HG03095 (cell line): ENCODE data around the gene SRGAP2B.
A peak's percentile ranks its signal among the peaks of the same experiment; 100 is the strongest.
"Not testable (repeated sequence)": the region's sequence is repeated elsewhere in the genome, so short reads cannot be mapped to it uniquely, and the experiment has no call there.

Experiments
- ATAC-seq: cut with Tn5 transposase; IDR thresholded peaks from one replicate; pipeline ENCODE4 v1.9.1; 2021; ENCODE audit warnings: moderate library complexity; ENCODE audit not compliant: unreplicated experiment

The SRGAP2B gene

DNA sequence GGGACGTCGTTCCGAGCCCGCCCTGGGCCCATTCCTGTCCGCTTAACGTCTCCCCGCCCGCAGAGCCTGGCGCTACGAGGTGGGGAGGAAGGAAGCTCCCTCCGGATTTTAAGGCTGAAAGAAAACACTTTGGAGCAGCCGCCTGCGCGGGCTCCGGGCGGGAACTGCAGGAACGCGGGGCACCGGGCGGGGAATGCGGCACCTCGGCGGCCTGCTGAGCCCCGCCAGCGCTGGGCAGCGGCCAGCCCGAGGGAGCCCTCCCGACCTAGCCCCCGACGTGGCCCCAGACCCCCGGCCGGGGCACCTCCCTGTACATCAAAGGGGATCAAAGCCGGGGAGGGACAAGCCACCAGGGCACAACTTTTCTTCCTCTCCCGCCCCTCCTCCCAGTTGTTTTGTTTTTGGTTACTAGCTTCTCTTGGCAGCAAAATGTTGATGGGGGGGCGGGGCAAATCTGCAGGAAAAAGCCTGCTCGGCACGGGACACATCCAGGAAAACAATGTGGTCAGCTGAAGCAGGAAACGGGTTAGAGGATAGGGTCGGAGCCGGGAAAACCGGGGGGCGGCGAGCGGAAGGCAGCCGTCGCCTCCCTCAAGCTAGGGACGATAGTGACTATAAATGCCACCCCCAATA lies 1.5 kb downstream of the SRGAP2B start:
- ATAC-seq = not testable (repeated sequence)

GRCh38 chr1:145082483-145083255 lies 12.5 kb downstream of the SRGAP2B start:
- ATAC-seq = not testable (repeated sequence)

- not testable (repeated sequence) for ATAC-seq
Observed at GRCh38 chr1:145080193-145080592, 14.9 kb downstream of the SRGAP2B start.

GRCh38 chr1:145079737-145080136 lies 15.4 kb downstream of the SRGAP2B start:
- not testable (repeated sequence) for ATAC-seq

DNA sequence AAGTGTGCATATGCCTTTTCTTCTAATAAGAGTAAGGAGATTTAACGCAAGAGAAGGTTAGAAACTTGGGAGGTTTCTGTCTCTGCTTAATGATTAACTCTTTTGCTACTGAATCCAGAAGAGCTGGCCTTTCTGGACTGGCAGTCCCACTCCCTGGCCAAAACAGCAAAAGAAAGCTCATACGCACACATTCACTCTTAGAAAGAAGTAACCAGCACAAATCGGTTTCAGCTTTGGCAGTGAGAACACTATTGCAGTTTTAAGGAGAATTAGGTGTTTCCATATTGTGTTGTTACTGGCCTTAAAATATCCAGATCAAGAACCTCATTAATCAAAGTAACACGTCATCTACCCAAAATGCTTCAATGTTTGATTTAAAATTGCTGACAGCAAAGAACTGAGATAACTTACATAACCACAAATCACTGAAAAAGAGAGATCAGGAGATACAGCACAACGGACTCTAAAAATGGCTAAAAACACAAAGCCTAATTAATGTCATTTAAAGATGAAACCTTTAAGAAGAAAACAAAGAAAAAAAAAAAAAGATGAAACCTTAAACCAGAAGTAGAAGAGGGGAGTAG lies 16.2 kb downstream of the SRGAP2B start:
- not testable (repeated sequence) for ATAC-seq

- ATAC-seq = not testable (repeated sequence)
Observed at GRCh38 chr1:145077872-145078786, 17.0 kb downstream of the SRGAP2B start.

- ATAC-seq = not testable (repeated sequence)
Observed at GRCh38 chr1:145076877-145077276, 18.3 kb downstream of the SRGAP2B start.

DNA sequence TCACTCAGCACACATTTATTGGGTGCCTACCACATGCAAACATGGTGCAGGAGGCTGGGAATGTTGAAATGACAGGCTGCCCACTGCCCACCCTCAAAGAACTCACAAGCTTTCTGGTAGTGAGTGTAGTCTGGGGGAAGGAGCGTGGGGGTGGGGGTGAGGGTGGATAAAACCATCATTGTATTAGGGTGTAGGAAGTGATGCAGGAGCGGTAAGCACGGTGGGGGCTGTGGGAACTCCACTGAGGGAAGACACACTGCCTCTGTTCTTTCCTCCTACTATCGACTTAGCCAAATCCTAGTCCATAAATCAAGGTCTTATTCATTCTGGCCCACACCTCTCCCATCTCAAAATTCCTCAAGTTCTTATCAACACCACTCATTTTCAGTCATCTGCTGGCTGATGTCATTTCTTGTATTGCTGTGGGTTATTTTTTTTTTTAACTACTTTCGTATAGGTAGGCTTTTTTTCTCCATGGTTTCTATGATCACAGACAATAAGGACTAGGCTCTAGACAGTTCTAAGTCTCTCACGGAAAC lies 21.0 kb downstream of the SRGAP2B start:
- not testable (repeated sequence) for ATAC-seq

DNA sequence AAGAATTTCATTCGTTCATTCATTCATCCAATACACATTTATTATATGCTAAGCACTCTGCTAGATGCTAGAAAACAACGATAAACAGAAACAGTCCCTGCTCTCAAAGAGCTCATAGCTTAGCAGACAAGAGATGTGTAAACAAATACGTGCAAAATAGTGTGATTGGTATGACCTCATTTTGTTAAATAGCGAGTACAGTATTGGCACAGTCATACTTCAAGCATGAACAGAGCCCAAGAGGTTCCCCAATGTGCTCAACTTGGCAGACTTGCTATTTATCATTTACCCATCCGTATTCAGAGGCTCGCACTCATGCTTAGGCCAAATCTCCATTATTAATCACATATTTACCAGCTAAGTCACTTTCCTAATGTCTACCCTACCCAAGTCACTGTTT lies 23.6 kb downstream of the SRGAP2B start:
- not testable (repeated sequence) for ATAC-seq

- ATAC-seq = not testable (repeated sequence)
Observed at GRCh38 chr1:145066486-145066885, 28.6 kb downstream of the SRGAP2B start.

DNA sequence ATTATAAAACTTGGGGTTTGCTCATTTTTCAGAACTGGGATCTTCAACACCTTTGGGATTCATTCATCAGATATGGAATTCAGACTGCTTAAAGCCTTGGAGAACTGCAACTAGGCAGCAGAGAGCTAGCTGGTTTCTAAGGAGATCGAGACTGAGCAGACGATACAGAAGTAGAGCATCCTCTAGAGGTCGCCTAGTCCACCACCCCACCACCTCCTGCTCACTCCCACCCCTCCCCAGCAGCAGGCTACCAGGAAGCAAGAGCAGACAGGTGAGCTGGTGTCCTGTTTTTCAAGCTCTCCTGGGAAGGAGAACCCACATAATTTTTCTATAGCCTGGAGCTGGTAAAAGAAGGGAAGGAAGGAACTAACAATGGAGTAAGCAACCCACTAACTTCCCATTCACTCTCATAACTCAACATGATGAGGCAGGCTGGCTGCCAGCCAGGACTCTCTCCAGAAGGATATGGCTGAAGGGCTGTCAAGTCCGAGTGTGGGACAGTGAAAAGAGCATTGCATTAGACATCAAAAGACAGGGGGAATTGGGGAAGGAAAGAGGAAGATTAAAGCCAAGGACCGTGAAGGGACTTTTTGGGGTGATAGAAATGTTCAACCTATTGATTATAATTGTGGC lies 29.8 kb downstream of the SRGAP2B start:
- ATAC-seq = not testable (repeated sequence)

DNA sequence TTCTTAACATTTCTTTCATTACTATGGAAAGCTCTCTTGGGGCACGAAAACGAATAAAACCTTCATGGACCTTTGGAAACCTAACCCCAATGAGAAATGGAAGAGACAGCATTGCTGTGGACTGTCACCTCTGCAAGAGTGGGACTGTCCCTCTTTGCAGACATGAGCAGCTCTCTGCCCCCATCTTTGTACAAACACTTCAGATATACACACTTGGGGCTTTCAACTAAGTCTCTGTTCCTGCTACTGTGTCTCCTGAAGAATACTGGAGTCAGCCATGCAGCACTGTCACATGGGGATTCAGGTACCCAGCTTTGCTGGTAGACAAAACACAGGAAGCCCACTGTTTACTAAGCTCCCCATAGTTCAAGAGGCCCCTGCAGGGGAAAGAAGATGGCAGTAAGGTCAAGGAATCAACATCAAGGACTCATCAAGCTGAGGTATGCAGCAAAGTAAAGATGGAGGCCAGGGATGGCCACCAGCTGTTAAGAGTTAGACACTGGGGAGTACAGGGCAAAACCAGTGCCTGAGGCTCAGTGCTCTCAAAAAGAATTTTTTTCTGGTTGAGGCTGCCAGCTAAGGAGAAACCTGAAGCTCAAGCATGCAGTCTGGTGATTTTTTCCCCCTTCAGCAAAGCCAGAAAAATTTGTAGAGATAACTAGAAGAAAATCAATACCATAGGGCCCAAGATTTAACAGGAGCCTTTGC lies 31.0 kb downstream of the SRGAP2B start:
- ATAC-seq = not testable (repeated sequence)

GRCh38 chr1:145063285-145063684 lies 31.8 kb downstream of the SRGAP2B start:
- ATAC-seq = not testable (repeated sequence)

DNA sequence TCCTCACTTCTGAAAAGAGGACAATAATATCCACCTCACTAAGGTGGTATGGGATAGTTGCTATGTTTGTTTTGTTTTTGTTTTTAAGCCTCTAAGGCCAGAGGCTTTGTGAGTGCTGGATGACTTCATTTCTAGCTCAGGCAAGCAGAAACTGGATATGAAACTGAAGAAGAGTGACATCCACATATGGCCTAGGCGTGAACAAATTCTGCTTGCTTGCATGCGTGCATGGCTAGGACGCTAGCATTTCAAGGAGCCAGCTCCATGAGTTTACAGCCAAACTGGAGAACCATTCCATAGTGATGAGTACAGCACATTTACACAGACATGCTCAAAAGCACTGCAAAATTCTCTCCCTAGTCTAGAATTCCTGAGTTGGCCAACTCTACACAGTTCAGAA lies 36.9 kb downstream of the SRGAP2B start:
- not testable (repeated sequence) for ATAC-seq

DNA sequence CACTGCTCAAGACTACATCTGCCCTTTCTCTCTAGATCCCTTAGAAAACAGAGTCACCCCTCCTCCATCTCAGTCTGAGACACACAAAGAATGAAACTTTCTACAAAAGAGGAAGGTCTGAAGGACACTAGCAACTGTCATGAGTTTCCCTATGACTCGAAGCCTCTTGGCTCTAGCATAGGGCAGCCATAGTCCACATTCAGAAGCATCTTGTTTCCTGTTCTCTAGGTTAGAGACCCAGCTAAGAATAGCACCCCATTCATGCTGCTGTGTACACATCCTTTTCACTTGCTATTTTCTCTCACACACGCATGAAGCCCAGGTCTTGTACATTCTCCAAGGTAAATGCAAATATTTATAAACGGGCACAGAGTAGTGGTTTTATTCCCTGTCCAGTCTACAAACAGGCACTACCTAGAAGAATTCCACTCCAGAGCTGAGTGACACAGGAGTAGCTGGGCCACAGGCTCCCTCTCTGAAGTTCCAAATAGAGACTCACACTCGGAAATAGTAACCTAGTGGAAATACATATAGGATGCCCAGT lies 39.8 kb downstream of the SRGAP2B start:
- ATAC-seq = peak; percentile 99

DNA sequence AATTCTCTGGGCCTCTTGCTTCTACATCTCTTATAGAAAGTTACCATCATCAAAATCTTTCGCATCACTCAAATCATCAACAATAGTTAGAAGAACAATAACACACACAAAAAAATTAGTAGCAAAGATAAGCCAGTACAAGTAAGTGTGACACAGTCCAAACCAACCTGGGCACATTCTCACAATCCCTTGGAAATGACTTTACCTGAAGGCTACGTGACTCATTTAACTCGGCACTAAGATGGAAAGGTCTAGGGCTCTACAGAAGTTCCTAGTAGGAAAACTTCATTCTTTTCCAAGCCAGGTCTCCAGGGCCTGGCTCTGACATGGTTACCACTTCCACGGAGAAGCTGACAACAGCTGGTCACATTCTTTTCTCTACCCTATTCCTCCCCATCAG lies 41.7 kb downstream of the SRGAP2B start:
- not testable (repeated sequence) for ATAC-seq

- ATAC-seq = not testable (repeated sequence)
Observed at GRCh38 chr1:145052019-145052776, 42.9 kb downstream of the SRGAP2B start.

- ATAC-seq = not testable (repeated sequence)
Observed at GRCh38 chr1:145048181-145048856, 46.8 kb downstream of the SRGAP2B start.
